ENCODE results near the gene STRADA. TPM values are rescaled to one million over a fixed set of nuclear protein-coding genes. Genes with fewer than 3 reads are reported as not detected.

Gene STRADA
- total and polyA plus RNA-seq, 3 donors from 2014 or later, result 55.3 to 142 (median 78.7) TPM

DNA sequence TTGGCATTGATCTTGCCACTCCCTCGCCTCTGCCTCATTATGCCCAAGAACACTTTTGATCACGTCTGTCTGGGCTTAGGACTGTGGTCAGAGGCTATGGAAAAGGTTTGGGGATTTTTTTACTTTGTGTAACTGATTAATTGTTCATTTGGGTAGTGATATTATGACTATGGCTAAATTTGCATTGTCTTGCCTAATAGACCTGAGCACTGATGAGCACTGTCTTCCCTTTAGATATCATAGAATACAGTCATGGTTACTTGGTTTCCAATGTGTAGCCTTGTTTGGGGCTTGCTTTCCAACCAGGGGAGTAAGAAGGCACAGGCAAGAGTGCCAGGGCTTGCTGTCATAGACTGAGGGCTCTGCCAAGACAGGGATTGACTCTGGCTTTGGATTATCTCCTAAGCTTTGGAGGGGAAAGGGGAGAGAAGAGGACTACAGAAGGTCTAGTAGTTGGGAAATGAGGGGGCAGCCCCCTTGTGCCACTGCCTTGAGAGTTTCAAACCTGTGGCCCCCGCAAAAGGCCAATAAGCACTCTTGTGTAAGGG, 55.4 kb downstream of the STRADA start:
- H3K4me3 ChIP-seq, result no peak overlapping the region
- 89 to 94% methylated on average over 3 of the region's 3 CpGs for WGBS, 2 donors
- H3K9me3 ChIP-seq, result no peaks in the 10 kb centered on the region
- no peaks in the 10 kb centered on the region for H3K27me3 ChIP-seq
- DNase-seq, result no peak
- TF ChIP-seq POLR2A (IDR thresholded peaks at IDR 0.05) (no peak), CTCF (IDR thresholded peaks at IDR 0.05) (no peak)
- H3K4me1 ChIP-seq, result no peaks in the 10 kb centered on the region
- no peaks in the 10 kb centered on the region for H3K36me3 ChIP-seq (ENCODE audit: low read depth, missing control alignments)
- intact Hi-C loops (cut with DNase I; ENCODE audit: low total_unique reads), result no loop called here
- H3K27ac ChIP-seq, result no peak overlapping the region

DNA sequence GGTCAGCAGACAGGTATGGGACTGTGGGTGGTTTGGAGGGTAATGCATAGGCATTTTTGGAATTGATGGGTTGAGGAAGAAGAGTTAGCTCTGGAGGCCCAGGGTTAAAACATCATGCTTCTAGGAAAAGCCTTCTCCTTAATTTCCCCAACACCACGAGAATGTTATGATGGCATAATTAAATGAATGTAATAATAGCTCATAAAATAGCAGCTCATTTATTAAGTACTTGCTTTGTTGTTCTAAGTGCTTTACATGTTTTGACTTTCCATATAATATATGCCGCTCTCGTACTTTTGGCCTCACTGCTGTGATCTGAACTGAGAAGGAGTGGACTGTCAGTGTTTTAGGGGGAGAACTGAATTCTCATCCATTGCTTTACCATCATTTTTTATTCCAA, 56.0 kb downstream of the STRADA start:
- WGBS, 2 donors, result 97 to 98% methylated on average over 3 of the region's 3 CpGs
- intact Hi-C loops (cut with DNase I; ENCODE audit: low total_unique reads), result no loop called here
- Histone ChIP-seq H3K36me3 (ENCODE audit: low read depth, missing control alignments) (no peaks in the 10 kb centered on the region), H3K4me3 (no peak overlapping the region), H3K4me1 (no peaks in the 10 kb centered on the region), H3K9me3 (no peaks in the 10 kb centered on the region), H3K27ac (no peak overlapping the region), H3K27me3 (no peaks in the 10 kb centered on the region)
- no peak for TF ChIP-seq CTCF (IDR thresholded peaks at IDR 0.05)
- TF ChIP-seq POLR2A (IDR thresholded peaks at IDR 0.05), result no peak
- DNase-seq, result no peak

GRCh38 chr17:63685041-63685440, 56.6 kb downstream of the STRADA start:
- Histone ChIP-seq H3K9me3 (no peaks in the 10 kb centered on the region), H3K4me3 (no peak overlapping the region), H3K27me3 (no peaks in the 10 kb centered on the region), H3K4me1 (no peaks in the 10 kb centered on the region), H3K36me3 (ENCODE audit: low read depth, missing control alignments) (no peaks in the 10 kb centered on the region), H3K27ac (no peak overlapping the region)
- intact Hi-C loops (cut with DNase I; ENCODE audit: low total_unique reads), result no loop called here
- TF ChIP-seq CTCF (IDR thresholded peaks at IDR 0.05), result no peak
- 31 to 70% methylated on average over 2 of the region's 2 CpGs for WGBS, 2 donors
- no peak for DNase-seq

DNA sequence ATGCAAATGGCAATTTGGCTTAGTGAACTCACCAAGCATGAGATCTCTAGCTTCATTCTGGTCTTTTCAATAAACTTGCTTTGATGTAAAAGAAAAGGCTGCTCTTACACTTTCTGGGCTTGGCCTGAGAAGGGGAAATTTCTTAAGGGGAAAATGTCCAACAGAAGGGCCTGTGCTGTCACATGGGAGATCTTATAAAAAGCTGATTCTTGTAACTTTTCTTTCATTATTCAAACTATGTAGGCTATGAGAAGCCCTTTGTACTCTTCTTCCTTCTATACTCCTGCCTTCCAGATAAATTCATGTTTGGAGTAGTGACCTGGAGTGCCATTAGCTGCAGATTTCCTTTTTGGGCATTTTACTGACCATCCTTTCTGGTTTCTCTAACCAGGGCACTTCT, 58.6 kb downstream of the STRADA start:
- Histone ChIP-seq H3K36me3 (ENCODE audit: low read depth, missing control alignments) (no peaks in the 10 kb centered on the region), H3K27me3 (no peaks in the 10 kb centered on the region), H3K27ac (no peak overlapping the region), H3K4me1 (no peaks in the 10 kb centered on the region), H3K9me3 (no peaks in the 10 kb centered on the region), H3K4me3 (no peak overlapping the region)
- intact Hi-C loops (cut with DNase I; ENCODE audit: low total_unique reads), result no loop called here
- no peak for TF ChIP-seq CTCF (IDR thresholded peaks at IDR 0.05)
- no peak for TF ChIP-seq POLR2A (IDR thresholded peaks at IDR 0.05)
- no peak for DNase-seq

DNA sequence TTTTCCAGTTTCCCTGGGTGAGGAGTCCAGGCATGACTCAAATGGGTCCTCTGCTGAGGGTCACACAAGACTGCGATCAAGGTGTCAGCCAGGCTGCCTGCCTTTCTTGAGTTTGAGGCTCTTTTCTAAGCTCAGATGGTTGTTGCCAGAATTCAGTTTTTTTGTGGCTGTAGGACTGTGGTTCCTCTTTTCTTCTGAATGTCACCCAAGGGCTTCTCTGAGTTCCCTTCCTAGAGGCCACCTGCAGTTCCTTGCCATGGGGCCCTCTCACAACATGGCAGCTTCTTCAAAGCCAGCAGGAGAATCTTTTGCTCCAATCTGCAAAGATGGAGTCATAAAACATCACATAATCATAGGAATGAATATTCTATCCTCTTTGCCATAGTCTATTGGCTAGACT, 59.2 kb downstream of the STRADA start:
- no peaks in the 10 kb centered on the region for H3K4me1 ChIP-seq
- H3K27me3 ChIP-seq, result no peaks in the 10 kb centered on the region
- H3K27ac ChIP-seq, result no peak overlapping the region
- intact Hi-C loops (cut with DNase I; ENCODE audit: low total_unique reads), result no loop called here
- TF ChIP-seq POLR2A (IDR thresholded peaks at IDR 0.05) (no peak), CTCF (IDR thresholded peaks at IDR 0.05) (no peak)
- DNase-seq, result no peak
- no peak overlapping the region for H3K4me3 ChIP-seq
- 81 to 97% methylated on average over 1 of the region's 1 CpG for WGBS, 2 donors
- H3K36me3 ChIP-seq (ENCODE audit: low read depth, missing control alignments), result no peaks in the 10 kb centered on the region
- no peaks in the 10 kb centered on the region for H3K9me3 ChIP-seq
